Measurements from ENCODE around the gene HMGA1.

HMGA1 gene

DNA sequence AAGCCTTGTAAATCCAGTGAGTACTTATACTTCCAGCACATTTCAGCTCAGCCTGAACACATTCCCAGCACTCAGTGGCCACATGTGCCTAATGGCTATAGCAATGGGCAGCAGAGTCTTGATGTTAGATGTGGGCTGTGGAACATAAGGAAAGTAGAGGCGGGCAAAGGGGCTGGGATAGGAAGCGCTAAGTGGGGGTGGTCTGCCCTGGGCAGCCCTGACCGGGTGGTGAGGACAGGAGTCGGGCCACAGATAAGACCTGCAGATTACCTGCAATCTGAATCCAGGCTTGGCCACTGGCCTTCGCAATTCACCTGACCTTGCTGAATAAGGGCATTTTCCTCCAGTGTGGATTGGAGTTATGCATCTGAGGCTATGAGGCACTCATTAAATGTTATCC is 11.1 kb upstream of the HMGA1 start:
- Histone ChIP-seq H3K9ac (ENCODE audit: low read length) (no peak overlapping the region), H3K27ac (ENCODE audit: low read depth, low read length) (no peak overlapping the region), H3K27me3 (ENCODE audit: control insufficient read depth, insufficient read depth, low read length) (no peaks in the 10 kb centered on the region), H3K4me3 (ENCODE audit: low read depth, low read length) (no peak overlapping the region), H3K4me1 (ENCODE audit: control insufficient read depth, insufficient read depth, low read length) (peaks cover 48% of the 10 kb centered on the region), H3K36me3 (ENCODE audit: control insufficient read depth, insufficient read depth, low read length) (no peaks in the 10 kb centered on the region), H3K9me3 (ENCODE audit: control insufficient read depth, insufficient read depth, low read depth, low read length) (no peaks in the 10 kb centered on the region)

DNA sequence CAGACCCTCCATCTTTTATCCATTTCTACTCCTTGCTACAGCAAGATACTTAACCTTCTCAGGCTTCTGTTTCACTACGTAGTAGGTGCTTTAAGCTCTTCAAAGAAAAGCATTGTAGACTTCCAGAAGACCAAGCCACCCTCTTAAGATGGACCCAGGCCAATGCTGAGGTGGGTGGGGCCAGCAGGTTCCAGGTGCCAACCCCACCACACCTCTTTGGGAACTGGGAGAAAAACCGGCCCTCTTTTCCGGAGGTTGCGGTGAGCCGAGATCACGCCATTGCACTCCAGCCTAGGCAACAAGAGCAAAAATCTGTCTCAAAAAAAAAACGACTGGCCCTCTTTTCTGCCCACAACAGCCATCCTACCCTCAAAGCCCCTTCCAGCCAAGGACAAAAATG is 10.6 kb upstream of the HMGA1 start:
- H3K27ac ChIP-seq (ENCODE audit: low read depth, low read length): peak overlapping the region; percentile 96; the same call in 1 of the 2 replicates

DNA sequence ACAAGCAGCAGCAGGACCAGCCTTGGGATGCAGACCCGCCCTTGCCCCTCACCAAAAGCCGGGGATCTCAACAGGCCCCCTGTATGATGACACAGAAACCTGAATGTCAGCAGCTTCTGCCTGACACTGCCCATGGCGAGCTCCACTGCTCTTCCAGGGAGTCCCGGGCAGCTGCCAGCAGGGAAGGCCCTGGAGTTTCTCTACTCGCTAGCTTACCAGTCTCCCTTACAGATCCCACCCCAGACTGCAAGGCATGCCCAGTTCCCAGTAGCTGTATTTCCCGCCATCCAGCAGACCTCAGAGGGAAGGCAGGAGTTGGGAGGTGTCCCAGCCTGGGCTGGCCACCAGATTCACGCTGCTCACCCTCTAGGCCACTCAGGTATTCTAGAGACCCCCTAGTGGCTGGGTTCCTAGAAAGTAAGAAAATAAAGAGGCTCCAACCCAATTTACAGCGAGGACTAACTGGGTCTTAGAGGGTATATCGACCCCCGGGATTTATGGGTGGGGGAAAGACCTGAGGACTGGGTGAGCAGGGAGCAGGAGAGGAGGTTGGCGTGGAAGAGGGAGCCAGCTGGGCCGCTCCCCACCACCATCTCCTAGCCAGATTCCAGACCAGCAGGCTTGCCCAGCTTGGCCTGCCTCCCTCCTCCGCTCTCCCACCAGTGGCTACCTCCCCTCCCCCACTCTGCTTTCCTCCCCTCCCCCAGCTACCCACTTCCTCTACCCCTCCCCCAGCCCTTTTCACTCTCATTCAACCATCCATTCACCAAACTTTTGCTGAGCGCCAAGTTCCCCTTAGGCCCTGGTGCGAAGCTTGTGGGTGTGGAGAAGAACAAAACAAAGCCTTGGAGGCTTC is 9.7 kb upstream of the HMGA1 start:
- Histone ChIP-seq H3K9me3 (ENCODE audit: control insufficient read depth, insufficient read depth, low read depth, low read length) (no peaks in the 10 kb centered on the region), H3K4me3 (ENCODE audit: low read depth, low read length) (peak overlapping the region; percentile 34; the same call in 1 of the 2 replicates), H3K9ac (ENCODE audit: low read length) (peak overlapping the region; percentile 83), H3K4me1 (ENCODE audit: control insufficient read depth, insufficient read depth, low read length) (peaks cover 48% of the 10 kb centered on the region), H3K27ac (ENCODE audit: low read depth, low read length) (peak overlapping the region; percentile 96), H3K27me3 (ENCODE audit: control insufficient read depth, insufficient read depth, low read length) (no peaks in the 10 kb centered on the region), H3K36me3 (ENCODE audit: control insufficient read depth, insufficient read depth, low read length) (no peaks in the 10 kb centered on the region)

More for the DNA sequence above, 10.6 kb upstream of the HMGA1 start:
- Histone ChIP-seq H3K27me3 (ENCODE audit: control insufficient read depth, insufficient read depth, low read length) (no peaks in the 10 kb centered on the region), H3K9me3 (ENCODE audit: control insufficient read depth, insufficient read depth, low read depth, low read length) (no peaks in the 10 kb centered on the region), H3K36me3 (ENCODE audit: control insufficient read depth, insufficient read depth, low read length) (no peaks in the 10 kb centered on the region), H3K4me1 (ENCODE audit: control insufficient read depth, insufficient read depth, low read length) (peaks cover 48% of the 10 kb centered on the region), H3K4me3 (ENCODE audit: low read depth, low read length) (no peak overlapping the region), H3K9ac (ENCODE audit: low read length) (peak overlapping the region; percentile 83)

DNA sequence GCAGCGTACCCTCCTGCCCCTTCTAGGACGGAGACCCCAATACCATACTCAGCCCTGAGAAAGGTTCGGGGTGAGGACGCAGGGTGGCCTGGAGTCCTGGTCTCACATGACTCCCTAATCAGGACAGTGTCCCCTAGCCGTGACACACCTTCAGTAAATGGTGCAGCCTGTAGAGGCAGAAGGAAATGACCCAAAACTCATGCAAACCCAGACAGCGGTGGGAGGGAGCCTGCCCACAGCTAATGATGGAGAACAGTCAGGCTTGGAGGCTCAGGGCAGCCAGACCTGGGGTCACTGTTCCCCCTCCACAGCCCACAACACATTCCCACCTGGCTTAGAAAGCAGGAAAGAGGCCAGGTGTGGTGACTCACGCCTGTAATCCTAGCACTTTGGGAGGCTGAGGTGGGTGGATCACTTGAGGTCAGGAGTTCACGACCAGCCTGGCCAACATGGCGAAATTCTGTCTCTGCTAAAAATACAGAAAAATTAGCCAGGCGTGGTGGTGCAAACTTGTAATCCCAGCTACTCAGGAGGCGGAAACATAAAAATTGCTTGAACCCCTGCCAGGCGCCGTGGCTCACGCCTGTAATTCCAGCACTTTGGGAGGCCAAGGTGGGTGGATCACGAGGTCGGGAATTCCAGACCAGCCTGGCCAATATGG is 8.8 kb upstream of the HMGA1 start:
- peak overlapping the region; percentile 9; the same call in 1 of the 2 replicates for H3K4me3 ChIP-seq (ENCODE audit: low read depth, low read length)
- no peaks in the 10 kb centered on the region for H3K36me3 ChIP-seq (ENCODE audit: control insufficient read depth, insufficient read depth, low read length)
- no peaks in the 10 kb centered on the region for H3K27me3 ChIP-seq (ENCODE audit: control insufficient read depth, insufficient read depth, low read length)
- H3K9me3 ChIP-seq (ENCODE audit: control insufficient read depth, insufficient read depth, low read depth, low read length): no peaks in the 10 kb centered on the region
- H3K9ac ChIP-seq (ENCODE audit: low read length): peak overlapping the region; percentile 82
- H3K27ac ChIP-seq (ENCODE audit: low read depth, low read length): peak overlapping the region; percentile 96
- peaks cover 50% of the 10 kb centered on the region for H3K4me1 ChIP-seq (ENCODE audit: control insufficient read depth, insufficient read depth, low read length)

DNA sequence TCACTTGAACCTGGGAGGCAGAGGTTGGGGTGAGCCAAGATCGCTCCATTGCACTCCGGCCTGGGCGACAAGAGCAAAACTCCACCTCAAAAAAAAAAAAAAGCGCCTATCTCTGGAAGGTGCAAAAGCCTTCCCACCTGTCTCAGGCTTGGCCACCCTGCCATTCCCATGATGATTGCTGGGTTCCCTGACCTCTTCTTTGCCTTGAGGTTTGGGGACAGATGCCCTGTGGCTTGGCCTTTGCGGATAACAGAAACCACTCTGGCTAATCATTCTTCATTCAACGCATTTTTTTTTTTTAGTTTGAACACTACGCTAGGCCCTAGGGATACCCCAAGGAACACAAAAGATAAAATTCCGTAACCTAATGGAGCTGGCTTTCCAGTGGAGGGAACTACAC is 6.8 kb upstream of the HMGA1 start:
- H3K9ac ChIP-seq (ENCODE audit: low read length): no peak overlapping the region
- H3K27ac ChIP-seq (ENCODE audit: low read depth, low read length): no peak overlapping the region
- H3K4me1 ChIP-seq (ENCODE audit: control insufficient read depth, insufficient read depth, low read length): peaks cover 52% of the 10 kb centered on the region
- no peaks in the 10 kb centered on the region for H3K36me3 ChIP-seq (ENCODE audit: control insufficient read depth, insufficient read depth, low read length)
- no peaks in the 10 kb centered on the region for H3K9me3 ChIP-seq (ENCODE audit: control insufficient read depth, insufficient read depth, low read depth, low read length)
- H3K4me3 ChIP-seq (ENCODE audit: low read depth, low read length): no peak overlapping the region
- H3K27me3 ChIP-seq (ENCODE audit: control insufficient read depth, insufficient read depth, low read length): no peaks in the 10 kb centered on the region

DNA sequence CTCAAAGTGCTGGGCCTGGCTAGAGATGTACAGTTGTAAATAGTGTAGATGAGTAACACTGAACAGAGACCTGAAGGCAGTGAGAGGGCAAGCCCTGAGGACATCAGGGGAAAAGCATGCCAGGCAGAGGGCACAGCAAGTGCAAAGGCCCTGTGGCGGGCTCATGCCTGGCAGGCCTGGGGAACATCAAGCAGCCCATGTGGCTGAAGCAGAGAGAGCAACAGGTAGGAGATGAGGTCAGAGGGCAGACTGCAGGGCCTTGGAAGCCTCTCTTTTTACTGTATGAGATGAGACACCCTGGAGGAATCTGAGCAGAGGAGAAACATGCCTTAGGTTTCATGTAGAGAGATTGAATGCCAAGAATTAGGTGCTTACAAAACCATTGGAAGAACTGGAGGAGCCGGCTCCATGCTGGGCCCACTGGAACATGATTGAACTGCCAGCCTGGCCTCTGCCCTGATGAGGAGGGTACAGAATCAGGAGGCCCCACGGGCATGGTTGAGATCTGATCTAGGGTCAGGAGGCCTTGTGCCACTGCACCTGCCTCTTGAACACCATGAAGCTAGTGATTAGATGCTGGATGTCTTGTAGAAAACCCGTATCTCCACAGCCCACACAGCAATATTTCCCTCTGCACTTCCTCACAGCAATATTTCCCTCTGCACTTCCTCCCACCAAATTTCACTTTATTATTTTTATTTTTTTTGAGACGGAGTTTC is 5.9 kb upstream of the HMGA1 start:
- H3K9ac ChIP-seq (ENCODE audit: low read length): no peak overlapping the region
- no peaks in the 10 kb centered on the region for H3K9me3 ChIP-seq (ENCODE audit: control insufficient read depth, insufficient read depth, low read depth, low read length)
- H3K27ac ChIP-seq (ENCODE audit: low read depth, low read length): no peak overlapping the region
- no peak overlapping the region for H3K4me3 ChIP-seq (ENCODE audit: low read depth, low read length)
- H3K36me3 ChIP-seq (ENCODE audit: control insufficient read depth, insufficient read depth, low read length): no peaks in the 10 kb centered on the region
- no peaks in the 10 kb centered on the region for H3K27me3 ChIP-seq (ENCODE audit: control insufficient read depth, insufficient read depth, low read length)
- H3K4me1 ChIP-seq (ENCODE audit: control insufficient read depth, insufficient read depth, low read length): peaks cover 48% of the 10 kb centered on the region

DNA sequence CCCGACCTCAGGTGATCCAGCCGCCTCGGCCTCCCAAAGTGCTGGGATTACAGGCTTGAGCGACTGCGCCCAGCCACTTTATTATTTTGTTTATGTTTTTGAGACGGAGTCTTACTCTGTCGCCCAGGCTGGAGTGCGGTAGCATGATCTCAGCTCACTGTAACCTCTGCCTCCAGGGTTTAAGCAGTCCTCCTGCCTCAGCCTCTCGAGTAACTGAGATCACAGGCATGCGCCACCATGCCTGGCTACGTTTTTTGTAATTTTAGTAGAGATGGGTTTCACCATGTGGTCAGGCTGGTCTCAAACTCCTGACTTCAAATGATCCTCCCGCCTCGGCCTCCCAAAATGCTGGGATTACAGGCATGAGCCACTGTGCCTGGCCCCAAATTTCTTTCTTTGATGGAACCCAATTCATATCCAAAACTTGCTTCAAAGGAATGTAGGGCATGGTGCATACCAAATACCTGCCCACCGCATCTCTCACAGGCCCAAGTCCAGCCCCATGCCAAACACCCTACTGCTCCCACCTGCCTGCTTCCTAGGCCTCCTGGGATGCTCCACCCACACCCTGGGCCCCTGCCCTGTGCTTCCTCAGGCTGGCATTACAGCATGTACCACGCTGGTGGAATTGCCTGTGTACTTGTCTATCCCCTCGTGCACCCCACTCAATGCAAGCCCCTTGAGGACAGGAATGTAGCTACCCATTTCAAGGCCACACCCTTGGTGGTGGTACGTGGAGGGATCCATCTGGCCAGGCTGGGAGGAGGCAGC is 4.9 kb upstream of the HMGA1 start:
- Histone ChIP-seq H3K9me3 (ENCODE audit: control insufficient read depth, insufficient read depth, low read depth, low read length) (no peaks in the 10 kb centered on the region), H3K4me3 (ENCODE audit: low read depth, low read length) (no peak overlapping the region), H3K27me3 (ENCODE audit: control insufficient read depth, insufficient read depth, low read length) (no peaks in the 10 kb centered on the region), H3K36me3 (ENCODE audit: control insufficient read depth, insufficient read depth, low read length) (no peaks in the 10 kb centered on the region), H3K4me1 (ENCODE audit: control insufficient read depth, insufficient read depth, low read length) (peaks cover 42% of the 10 kb centered on the region), H3K9ac (ENCODE audit: low read length) (no peak overlapping the region), H3K27ac (ENCODE audit: low read depth, low read length) (no peak overlapping the region)

DNA sequence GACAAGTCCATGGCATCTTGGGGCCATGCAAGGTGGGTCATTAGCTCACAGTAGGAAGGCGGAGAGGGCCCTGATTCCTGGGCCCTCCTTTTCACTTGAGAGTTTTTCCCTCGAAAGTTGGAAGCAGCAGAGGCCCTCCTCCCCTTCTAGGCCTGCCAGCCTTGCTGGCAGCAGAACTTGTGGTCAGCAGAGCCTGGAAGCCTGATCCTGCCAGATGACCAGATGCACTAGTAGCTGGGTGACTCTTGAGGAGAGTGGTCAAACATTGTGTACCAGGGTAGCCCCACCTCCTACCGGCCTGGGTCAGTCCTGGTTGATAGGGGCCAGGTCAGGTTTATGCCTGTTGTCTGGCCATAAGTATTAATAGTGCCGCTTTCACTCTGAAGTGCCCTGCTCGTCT is 3.8 kb upstream of the HMGA1 start:
- Histone ChIP-seq H3K4me3 (ENCODE audit: low read depth, low read length) (no peak overlapping the region), H3K4me1 (ENCODE audit: control insufficient read depth, insufficient read depth, low read length) (peaks cover 32% of the 10 kb centered on the region), H3K9ac (ENCODE audit: low read length) (no peak overlapping the region), H3K27me3 (ENCODE audit: control insufficient read depth, insufficient read depth, low read length) (no peaks in the 10 kb centered on the region), H3K36me3 (ENCODE audit: control insufficient read depth, insufficient read depth, low read length) (no peaks in the 10 kb centered on the region), H3K9me3 (ENCODE audit: control insufficient read depth, insufficient read depth, low read depth, low read length) (no peaks in the 10 kb centered on the region), H3K27ac (ENCODE audit: low read depth, low read length) (no peak overlapping the region)

DNA sequence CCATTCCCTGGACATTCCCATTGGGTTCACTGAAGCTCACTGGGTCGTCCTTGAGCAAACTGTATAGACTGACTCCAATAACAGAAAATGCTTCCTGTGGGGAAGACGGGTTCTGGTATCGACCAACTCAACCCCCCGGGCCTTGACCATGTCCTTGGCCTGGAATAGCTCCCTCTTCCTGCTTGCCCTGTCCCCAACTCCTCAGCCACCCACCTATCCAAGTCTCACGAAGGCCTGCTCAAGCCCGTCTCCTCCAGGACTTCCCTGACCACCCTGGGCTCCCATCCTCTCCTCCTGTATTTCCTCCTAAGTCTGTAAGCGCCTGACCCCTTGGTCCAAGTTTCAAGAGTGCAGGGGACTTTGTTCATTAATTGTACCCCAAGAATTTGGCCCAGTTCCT is 2.8 kb upstream of the HMGA1 start:
- H3K4me3 ChIP-seq (ENCODE audit: low read depth, low read length): peak overlapping the region; percentile 49; the same call in 1 of the 2 replicates
- peaks cover 33% of the 10 kb centered on the region for H3K4me1 ChIP-seq (ENCODE audit: control insufficient read depth, insufficient read depth, low read length)
- H3K27ac ChIP-seq (ENCODE audit: low read depth, low read length): peak overlapping the region; percentile 100
- H3K27me3 ChIP-seq (ENCODE audit: control insufficient read depth, insufficient read depth, low read length): no peaks in the 10 kb centered on the region
- H3K9me3 ChIP-seq (ENCODE audit: control insufficient read depth, insufficient read depth, low read depth, low read length): no peaks in the 10 kb centered on the region
- H3K9ac ChIP-seq (ENCODE audit: low read length): peak overlapping the region; percentile 100
- H3K36me3 ChIP-seq (ENCODE audit: control insufficient read depth, insufficient read depth, low read length): peaks cover 7% of the 10 kb centered on the region

DNA sequence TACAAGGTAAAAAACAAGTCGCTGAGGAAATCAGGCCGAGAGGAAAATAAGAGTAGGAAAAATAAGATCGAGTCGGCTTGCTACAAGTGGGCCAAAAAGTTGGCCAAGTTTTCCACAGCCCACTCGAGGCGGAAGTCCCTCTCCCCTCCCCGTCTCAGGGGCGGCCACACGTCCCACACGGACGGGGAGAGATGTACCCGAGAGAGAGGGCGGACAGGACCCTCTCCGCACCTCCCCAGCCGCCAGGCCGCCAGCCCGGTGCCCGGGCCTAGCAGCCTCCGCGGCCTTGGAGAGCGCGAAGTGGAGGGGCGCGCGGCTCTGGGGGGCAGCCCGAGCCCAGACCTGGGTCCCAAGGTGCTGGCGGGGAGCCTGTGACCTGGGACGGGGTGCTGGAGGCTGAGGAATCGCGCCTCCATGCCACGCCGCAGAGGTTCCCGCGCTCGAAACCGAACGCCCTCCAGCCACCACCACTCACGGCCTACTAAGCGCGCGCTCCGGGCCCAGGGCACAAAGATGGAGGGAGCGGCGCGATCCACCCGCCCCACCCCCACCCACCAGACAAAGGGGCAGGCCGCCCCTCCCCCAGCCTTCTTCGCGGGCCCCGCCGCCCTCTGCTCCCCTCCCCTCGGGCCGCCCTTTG is 1.9 kb upstream of the HMGA1 start:
- Histone ChIP-seq H3K27ac (ENCODE audit: low read depth, low read length) (peak overlapping the region; percentile 100), H3K4me3 (ENCODE audit: low read depth, low read length) (peak overlapping the region; percentile 49), H3K9me3 (ENCODE audit: control insufficient read depth, insufficient read depth, low read depth, low read length) (no peaks in the 10 kb centered on the region), H3K9ac (ENCODE audit: low read length) (peak overlapping the region; percentile 100), H3K4me1 (ENCODE audit: control insufficient read depth, insufficient read depth, low read length) (peaks cover 35% of the 10 kb centered on the region), H3K27me3 (ENCODE audit: control insufficient read depth, insufficient read depth, low read length) (no peaks in the 10 kb centered on the region), H3K36me3 (ENCODE audit: control insufficient read depth, insufficient read depth, low read length) (peaks cover 17% of the 10 kb centered on the region)

All from HUES6 (cell line).